Forelimb muscle (tissue), 1 donor: Measurements from ENCODE around the gene BMP8B. TPM values are rescaled to one million over a fixed set of nuclear protein-coding genes. Genes with fewer than 3 reads are reported as not detected.
"Not testable (repeated sequence)": the region's sequence is repeated elsewhere in the genome, so short reads cannot be mapped to it uniquely, and the experiment has no call there.

ENCODE experiments used
- DNase-seq: peaks from one replicate; pipeline ENCODE4 v3.0.0-alpha.2; 2013; ENCODE audit warnings: low read depth
- polyA plus RNA-seq: library from polyadenylated mRNA; unstranded; fragments of 120-200 nt; gene quantifications from one replicate; pipeline ENCODE4 v1.2.1, GENCODE V29; 2013; ENCODE audit not compliant: insufficient read length

The BMP8B gene
- polyA plus RNA-seq, 1 donor: 1.3 TPM

DNA sequence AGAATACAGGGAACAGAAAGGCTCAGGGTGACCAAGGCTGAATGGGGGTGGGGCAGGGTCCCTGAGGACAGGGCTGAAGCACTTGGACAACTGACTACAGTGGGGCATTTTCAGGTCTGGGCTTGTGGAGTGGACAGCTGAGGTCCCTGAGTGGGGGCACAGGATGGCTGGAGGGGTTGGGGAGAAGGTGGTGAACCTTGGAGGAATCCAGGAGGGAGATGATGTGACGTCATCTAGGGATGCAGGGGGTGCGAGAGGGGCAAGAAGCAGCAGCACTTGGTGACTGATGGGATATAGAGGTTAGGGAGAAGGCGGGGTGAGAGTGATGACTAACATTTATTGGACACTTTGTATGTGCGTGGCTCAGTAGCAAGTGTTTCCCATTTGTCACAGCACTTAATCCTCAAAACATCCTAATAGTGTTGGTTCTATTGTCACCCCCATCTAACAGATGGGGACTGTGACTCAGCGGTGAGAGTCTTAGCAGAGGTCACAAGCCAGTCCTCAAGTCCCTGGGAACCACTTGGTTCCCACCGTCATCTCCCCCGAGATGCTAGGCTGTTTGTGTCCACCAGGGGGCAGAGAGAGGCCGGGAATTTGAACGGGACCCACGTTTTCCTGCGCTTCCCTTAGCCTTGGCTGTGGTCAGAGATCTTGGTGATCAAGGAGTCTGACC, 27.9 kb upstream of the BMP8B start:
- peak; percentile 25 for DNase-seq

DNA sequence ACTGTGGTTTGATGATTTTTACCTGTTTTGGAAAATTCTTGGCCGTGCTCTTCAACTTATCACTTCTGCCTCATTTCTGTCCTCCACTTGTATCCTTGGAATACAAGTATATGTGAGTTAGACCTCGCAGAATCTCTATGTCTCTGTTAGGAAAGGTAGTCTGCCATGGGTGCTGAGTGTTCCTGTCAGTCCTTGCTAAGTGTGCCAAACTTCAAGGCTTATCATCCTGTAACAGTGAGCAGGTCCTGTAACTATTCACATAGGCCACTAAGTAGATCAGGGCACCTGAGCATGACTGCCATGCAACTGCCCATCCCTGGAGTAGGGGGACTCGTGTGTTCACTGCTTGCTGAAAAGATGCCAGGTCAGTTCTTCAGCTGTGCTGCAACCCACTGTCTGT, 24.2 kb upstream of the BMP8B start:
- no peak for DNase-seq

DNA sequence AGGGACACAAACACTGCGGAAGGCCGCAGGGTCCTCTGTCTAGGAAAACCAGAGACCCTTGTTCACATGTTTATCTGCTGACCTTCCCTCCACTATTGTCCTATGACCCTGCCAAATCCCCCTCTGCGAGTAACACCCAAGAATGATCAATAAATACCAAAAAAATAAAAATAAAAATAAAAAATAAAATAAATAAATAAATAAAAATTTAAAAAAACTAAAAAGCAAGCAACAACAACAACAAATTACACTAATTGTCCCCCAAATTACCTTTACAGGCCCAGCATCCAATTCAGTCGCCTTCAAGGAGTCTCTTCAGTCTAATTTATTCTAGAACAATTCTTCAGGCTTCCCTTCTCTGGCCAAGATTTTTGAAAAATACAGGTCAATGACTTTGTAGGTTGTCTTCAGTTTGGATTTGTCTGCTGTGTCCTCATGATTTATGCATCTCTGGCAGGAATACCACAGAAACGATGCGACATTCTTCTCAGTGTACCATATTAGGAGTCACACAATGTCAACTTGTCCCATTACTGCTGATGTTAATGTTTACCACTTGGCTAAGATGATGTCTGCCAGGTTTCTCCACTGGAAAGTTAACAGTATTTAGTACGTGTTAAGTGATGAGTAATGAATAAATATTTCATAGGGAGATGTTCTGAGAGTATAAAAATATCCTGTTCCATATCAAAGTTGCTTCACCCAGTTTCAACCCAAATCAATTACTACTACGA, 20.3 kb upstream of the BMP8B start:
- DNase-seq: no peak

DNA sequence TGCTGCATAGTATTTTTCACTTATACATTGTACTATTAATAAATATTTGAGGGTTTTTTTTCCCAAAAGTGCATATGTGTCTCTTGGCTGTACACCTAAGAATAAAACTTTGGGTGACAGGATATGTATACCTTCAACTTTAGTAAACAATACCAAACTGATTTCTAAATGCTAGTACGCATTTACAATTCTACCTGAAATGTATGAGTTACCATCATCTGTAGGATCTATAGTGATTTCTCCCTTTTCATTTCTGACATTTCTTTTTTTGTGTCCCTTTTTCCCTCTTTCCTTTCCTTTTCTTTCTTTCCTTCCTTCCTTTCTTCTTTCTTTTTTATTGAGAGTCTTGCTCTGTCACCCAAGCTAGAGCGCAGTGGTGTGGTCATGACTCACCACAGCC, 16.7 kb upstream of the BMP8B start:
- DNase-seq: no peak

DNA sequence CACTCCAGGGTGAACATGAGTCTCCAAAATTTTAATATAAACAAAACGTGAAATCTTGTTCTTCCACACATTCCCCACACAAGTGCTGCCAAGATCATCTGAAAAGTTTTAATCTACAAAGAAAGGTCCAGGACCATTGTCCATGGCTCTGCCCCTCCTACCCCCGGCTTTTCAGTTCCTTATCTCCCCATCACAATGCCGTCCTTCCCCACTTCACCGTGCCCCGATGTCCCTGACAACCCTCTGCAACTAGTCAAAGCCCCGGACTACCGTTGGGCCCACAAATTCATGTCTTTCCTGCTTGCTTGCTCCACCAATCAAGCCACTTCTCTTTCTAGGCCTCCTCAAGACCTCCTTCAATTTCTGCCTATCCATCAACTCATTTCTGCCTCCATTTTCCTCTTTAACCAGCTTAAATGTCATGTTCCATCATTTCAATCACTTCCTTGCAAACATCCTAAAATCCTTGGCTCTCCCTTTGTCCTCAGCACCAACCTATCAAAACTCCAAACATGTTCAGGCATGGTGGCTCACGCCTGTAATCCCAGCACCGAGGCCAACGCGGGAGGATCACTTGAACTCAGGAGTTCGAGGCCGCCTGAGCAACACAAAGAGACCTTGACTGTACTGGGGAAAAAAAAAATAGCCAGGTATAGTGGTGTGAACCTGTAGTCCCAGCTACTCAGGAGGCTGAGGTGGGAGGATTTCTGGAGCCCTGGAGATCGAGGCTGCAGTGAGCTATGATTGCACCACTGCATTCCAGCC, 14.0 kb upstream of the BMP8B start:
- no peak for DNase-seq

- DNase-seq: no peak
These were observed 11.8 kb upstream of the BMP8B start for GRCh38 chr1:39800471-39800835.

DNA sequence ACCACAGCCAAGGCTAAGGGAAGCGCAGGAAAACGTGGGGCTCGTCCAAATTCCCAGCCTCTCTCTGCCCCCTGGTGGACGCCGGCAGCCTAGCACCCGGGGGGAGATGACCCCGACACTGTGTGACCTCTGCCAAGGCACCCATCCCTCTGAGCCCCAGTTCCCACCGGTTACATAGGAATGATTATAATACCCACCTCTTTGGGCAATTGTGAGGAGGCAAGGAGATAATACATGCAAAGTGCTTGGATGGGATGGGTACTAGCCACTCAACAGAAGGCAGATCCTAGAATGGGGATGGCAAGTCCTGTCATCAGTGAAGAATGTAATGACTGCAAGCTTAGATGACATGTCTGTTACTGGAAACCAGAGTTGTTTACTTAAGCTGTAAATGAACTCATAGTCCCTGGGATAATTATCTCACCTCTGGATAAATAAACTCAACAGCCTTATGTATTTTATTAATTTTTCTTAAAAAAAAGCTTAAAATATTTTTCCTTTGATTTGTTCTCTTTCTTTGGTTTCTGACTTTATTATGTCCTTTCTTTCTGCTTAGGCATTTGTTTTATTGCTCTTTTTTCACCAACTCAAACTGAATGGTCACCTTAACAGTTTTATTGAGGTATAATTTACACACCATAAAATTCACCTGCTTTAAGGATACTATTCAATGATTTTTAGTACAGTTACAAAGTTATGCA, 11.3 kb upstream of the BMP8B start:
- DNase-seq: no peak

DNA sequence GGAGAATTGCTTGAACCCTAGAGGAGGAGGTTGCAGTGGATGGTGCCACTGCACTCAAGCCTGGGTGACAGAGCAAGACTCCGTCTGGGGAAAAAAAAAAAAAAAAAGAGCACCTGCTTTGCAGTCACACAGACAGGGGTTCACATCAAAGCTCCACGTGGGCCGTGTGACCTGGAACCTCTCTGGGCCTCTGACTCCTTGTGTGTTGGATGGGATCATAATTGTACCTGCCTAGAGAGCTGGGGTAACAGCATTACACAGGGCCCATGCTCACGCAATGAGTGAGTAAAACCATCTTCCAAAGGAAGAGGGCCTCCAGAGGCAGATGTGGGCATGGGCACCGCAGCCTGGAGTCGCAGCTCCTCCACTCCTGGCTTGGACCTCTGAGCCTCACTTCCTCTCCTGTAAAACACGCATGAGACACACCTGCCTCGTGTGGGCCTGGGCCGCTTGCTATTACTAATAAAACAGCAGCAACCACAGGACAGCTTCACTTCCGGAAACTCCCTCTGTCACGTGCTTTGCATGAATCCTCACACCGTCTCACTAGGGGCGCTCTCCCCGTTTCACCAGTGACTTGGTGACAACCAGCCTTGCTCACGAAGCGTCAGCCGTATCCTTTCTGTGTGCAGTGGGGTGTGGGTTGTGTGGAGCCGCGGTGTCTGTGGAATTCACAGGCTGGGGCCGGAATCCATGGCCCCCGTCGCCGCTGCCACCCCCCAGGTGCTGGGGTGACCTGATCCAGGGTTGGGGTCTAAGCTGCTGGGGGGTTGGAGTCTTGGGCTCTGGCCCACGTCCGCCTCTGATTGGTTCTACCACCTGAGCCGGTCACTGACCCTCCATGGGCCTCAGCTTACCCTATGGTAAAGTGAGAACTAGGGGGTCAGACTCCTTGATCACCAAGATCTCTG, 10.4 kb upstream of the BMP8B start:
- peak; percentile 19 for DNase-seq

DNA sequence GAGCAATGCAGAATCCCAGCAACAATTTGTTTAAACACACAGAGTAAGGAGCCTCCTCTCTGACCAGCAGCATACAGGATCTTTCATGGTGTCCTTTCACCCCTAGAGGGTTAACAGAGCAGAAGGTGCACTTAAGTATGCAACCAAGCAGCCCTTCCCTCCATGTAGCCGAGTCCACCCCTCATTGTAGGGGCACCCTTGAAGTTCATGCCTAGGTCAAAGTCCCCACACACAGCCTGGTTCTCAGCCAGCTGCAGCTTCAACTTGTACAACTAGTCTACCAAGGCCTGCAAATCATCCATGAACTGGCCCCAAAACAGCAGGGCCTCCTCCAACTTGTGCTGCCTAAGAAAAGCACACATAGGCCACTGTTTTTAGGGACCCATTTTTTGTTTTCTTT, 7.0 kb upstream of the BMP8B start:
- DNase-seq: no peak

- no peak for DNase-seq
These were observed 3.2 kb upstream of the BMP8B start for GRCh38 chr1:39791838-39792237.

GRCh38 chr1:39789571-39790110, 976 bp upstream of the BMP8B start:
- no peak for DNase-seq

GRCh38 chr1:39788426-39788757, 273 bp downstream of the BMP8B start:
- DNase-seq: no peak

- DNase-seq: not testable (repeated sequence)
These were observed 701 bp downstream of the BMP8B start for GRCh38 chr1:39787964-39788363.

GRCh38 chr1:39787468-39787867, 1.2 kb downstream of the BMP8B start:
- no peak for DNase-seq

- not testable (repeated sequence) for DNase-seq
These were observed 1.6 kb downstream of the BMP8B start for GRCh38 chr1:39787108-39787375.

GRCh38 chr1:39786303-39787107, 2.2 kb downstream of the BMP8B start:
- DNase-seq: not testable (repeated sequence)

DNA sequence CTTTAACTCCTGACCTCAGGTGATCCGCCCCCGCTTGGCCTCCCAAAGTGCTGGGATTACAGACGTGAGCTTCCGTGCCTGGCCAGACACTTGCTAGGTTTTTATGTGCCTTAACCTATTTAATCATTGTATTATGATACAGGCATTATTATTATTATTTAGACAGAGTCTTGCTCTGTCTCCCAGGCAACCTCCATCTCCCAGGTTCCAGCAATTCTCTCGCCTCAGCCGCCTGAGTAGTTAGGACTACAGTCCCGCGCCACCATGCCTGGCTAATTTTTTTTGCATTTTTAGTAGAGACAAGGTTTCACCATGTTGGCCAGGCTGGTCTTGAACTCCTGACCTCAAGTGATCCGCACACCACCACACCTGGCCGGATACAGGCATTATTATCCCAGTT, 6.0 kb downstream of the BMP8B start:
- not testable (repeated sequence) for DNase-seq

- DNase-seq: no peak
These were observed 6.6 kb downstream of the BMP8B start for GRCh38 chr1:39782103-39782502.

- no peak for DNase-seq
These were observed 7.3 kb downstream of the BMP8B start for GRCh38 chr1:39781349-39781715.

- no peak for DNase-seq
These were observed 8.8 kb downstream of the BMP8B start for GRCh38 chr1:39779821-39780220.
